Type B pancreatic cell (in vitro differentiated cells): ENCODE measurements around the gene CHST13. TPM values are rescaled to one million over a fixed set of nuclear protein-coding genes. Genes with fewer than 3 reads are reported as not detected.

Experiments used
- DNase-seq: peaks from one replicate; pipeline ENCODE4 v3.0.0; 2021; ENCODE audit warnings: mixed read lengths; ENCODE audit not compliant: unreplicated experiment; ENCODE audit errors: extremely low spot score
- H3K27ac Mint-ChIP-seq: 2 replicates; pipeline ENCODE4 v1.8.0; 2021; ENCODE audit warnings: mild to moderate bottlenecking, mixed read lengths
- H3K27me3 Mint-ChIP-seq: 2 replicates; pipeline ENCODE4 v1.8.0; 2021; ENCODE audit warnings: mixed read lengths
- H3K36me3 Mint-ChIP-seq: 2 replicates; pipeline ENCODE4 v1.8.0; 2021; ENCODE audit warnings: mixed read lengths
- H3K4me1 Mint-ChIP-seq: one replicate; pipeline ENCODE4 v1.8.0; 2021; ENCODE audit warnings: mixed read lengths; ENCODE audit not compliant: unreplicated experiment
- H3K4me3 Mint-ChIP-seq: 2 replicates; pipeline ENCODE4 v1.8.0; 2021; ENCODE audit warnings: mild to moderate bottlenecking, mixed read lengths
- H3K9me3 Mint-ChIP-seq: 2 replicates; pipeline ENCODE4 v1.8.0; 2021; ENCODE audit warnings: mixed read lengths
- total RNA-seq: library from RNA; stranded (reverse); gene quantifications from 2 replicates; pipeline ENCODE4 v1.2.1, GENCODE V29; 2021; ENCODE audit warnings: low replicate concordance
- TF ChIP-seq, protein P1 (sequence below): fragments of 200-600 bp; sonication (generic); conservative IDR thresholded peaks from 2 replicates; pipeline ENCODE4 v1.5.0; 2021; ENCODE audit warnings: antibody characterized with exemption, mild to moderate bottlenecking

CHST13 gene
- total RNA-seq, 1 donor from 2014 or later: 0.31 TPM

DNA sequence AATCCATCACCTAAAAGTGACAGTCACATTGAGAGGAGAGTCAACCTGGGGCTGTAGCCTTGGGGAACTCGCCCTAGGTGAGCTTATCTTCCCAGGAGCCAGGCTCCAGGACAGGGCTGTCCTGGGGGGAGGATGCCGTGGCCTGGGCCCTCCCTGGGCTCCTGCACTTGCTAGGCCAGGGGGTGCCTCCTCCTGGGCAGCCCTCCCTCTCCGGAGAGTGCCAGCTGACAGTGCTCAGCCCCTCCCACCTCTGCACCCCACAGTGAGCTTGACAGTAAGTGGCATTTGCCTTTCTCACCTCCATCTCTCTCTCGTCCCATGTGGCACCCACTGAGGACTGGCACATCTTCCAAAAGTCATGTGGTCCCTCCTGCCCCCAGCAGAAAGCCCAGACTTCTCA lies 25.5 kb upstream of the CHST13 start:
- Mint-ChIP-seq H3K27me3 (peaks cover 3% of the 10 kb centered on the region), H3K27ac (no peak overlapping the region)

DNA sequence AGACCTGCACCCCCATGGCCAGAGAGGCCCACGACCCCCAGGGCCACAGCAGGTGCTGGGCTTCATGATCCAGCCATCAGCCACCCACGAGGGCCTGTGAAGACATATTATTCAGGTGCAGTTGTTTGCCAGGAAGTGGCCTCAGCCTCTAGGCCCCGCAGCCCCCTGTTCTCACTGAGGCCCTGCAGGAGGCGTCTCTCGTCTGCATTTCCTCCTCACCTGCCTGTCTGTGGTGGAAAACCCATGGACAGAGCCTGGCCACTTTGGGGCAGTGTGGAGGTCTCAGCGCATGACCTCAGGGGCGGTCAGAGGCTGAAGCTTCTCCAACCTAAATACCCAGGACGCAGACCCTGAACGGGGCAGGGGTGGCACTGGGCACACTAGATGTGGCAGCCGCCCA lies 25.0 kb upstream of the CHST13 start:
- Mint-ChIP-seq H3K27me3 (peaks cover 3% of the 10 kb centered on the region), H3K27ac (no peak overlapping the region), H3K4me3 (no peak overlapping the region), H3K9me3 (no peaks in the 10 kb centered on the region), H3K36me3 (no peaks in the 10 kb centered on the region), H3K4me1 (no peaks in the 10 kb centered on the region)
- DNase-seq: no peak
- TF ChIP-seq, protein P1, sequence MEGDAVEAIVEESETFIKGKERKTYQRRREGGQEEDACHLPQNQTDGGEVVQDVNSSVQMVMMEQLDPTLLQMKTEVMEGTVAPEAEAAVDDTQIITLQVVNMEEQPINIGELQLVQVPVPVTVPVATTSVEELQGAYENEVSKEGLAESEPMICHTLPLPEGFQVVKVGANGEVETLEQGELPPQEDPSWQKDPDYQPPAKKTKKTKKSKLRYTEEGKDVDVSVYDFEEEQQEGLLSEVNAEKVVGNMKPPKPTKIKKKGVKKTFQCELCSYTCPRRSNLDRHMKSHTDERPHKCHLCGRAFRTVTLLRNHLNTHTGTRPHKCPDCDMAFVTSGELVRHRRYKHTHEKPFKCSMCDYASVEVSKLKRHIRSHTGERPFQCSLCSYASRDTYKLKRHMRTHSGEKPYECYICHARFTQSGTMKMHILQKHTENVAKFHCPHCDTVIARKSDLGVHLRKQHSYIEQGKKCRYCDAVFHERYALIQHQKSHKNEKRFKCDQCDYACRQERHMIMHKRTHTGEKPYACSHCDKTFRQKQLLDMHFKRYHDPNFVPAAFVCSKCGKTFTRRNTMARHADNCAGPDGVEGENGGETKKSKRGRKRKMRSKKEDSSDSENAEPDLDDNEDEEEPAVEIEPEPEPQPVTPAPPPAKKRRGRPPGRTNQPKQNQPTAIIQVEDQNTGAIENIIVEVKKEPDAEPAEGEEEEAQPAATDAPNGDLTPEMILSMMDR: no peak

More for the DNA sequence above, 25.5 kb upstream of the CHST13 start:
- Mint-ChIP-seq H3K4me3 (no peak overlapping the region), H3K4me1 (no peaks in the 10 kb centered on the region), H3K36me3 (no peaks in the 10 kb centered on the region), H3K9me3 (no peaks in the 10 kb centered on the region)
- no peak for DNase-seq
- TF ChIP-seq, protein P1: no peak

DNA sequence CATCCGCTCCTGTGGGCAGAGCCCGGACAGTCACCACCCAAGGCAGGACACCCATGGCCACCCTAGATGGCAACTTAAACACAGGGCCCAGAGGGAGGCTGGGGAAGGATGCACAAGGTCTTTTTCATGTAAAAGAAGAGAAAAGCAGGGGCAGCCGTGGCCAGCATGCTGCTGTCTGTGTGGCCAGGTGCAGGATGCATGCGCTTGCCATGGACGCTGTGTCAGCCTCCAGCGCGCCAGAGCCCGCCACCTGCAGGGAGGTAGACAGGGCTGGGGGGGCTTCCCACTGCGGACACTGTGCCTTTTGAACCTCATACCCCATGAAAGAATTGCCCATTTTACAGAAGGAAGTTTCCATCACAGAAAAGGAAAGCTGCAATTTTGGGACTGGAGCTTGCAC lies 24.6 kb upstream of the CHST13 start:
- Mint-ChIP-seq H3K27me3 (peaks cover 7% of the 10 kb centered on the region), H3K4me3 (no peak overlapping the region), H3K9me3 (no peaks in the 10 kb centered on the region), H3K36me3 (no peaks in the 10 kb centered on the region), H3K4me1 (no peaks in the 10 kb centered on the region), H3K27ac (no peak overlapping the region)
- no peak for DNase-seq
- TF ChIP-seq, protein P1: no peak

DNA sequence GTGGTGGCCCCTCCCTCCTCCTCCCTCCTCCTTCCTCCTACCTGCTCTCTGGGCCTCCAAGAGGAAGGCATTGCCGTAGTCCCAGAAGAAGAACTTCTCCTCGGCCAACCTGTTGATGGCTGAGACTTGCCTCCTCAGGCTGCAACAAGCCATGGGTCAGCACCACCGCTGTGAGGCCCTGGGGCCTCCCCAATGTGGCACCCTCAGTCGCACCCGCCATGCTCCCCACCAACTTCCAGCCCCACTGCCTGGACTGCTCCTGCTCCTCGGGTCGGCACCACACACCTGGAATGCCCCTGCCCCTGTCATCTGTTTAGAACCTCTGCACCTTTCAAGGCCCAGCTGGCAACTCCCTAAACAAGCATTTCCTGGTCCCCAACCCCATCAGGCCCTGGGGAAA lies 23.9 kb upstream of the CHST13 start:
- H3K27ac Mint-ChIP-seq: no peak overlapping the region
- H3K27me3 Mint-ChIP-seq: peaks cover 11% of the 10 kb centered on the region
- no peaks in the 10 kb centered on the region for H3K9me3 Mint-ChIP-seq
- H3K36me3 Mint-ChIP-seq: no peaks in the 10 kb centered on the region
- no peak overlapping the region for H3K4me3 Mint-ChIP-seq
- H3K4me1 Mint-ChIP-seq: no peaks in the 10 kb centered on the region
- TF ChIP-seq, protein P1: no peak
- no peak for DNase-seq

DNA sequence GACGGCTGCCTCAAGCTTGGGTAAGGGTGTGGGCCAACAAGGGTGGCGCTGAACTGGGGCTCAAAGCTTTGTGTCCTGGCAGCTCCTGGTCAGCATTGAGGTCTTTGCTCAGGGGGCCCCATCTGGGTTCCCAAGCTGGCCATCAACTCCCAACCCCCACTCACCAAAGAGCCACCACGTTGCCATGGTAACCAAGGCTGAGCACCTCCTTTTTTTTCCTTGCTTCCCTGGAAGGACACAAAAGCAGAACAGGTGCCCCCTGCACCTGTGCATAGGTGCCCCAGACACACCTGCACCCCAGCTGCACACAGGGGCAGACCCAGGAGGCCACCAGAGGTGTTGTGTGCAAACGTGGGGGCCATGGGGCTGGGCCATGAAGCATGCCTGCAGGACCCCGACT lies 22.9 kb upstream of the CHST13 start:
- Mint-ChIP-seq H3K4me3 (no peak overlapping the region), H3K36me3 (no peaks in the 10 kb centered on the region), H3K4me1 (no peaks in the 10 kb centered on the region), H3K27me3 (peaks cover 15% of the 10 kb centered on the region), H3K9me3 (no peaks in the 10 kb centered on the region), H3K27ac (no peak overlapping the region)
- DNase-seq: no peak
- TF ChIP-seq, protein P1: no peak

DNA sequence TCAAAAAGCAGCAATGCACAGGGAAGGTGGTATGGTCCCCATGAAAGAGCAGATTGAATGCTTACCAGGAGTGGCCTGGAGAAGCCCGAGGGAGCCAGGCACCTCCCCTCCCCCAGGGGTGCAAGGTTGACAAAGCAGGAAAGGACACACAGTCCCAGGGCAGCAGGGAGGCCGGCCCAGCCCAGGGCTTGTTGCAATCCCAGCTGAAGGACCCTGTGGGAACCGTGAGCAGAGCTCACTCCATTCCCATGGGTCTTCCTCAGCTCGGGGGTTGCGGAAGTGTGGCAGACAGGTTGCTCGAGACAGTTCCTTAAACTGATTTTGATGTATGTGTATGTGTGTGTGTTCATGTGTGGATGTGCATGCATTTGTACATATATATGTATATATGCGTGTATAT lies 22.2 kb upstream of the CHST13 start:
- no peak for DNase-seq
- Mint-ChIP-seq H3K4me1 (no peaks in the 10 kb centered on the region), H3K9me3 (no peaks in the 10 kb centered on the region), H3K27me3 (peaks cover 18% of the 10 kb centered on the region), H3K36me3 (no peaks in the 10 kb centered on the region), H3K27ac (no peak overlapping the region), H3K4me3 (no peak overlapping the region)
- TF ChIP-seq, protein P1: no peak
